MG63 (cell line): ENCODE measurements around the gene CCT3. TPM values are rescaled to one million over a fixed set of nuclear protein-coding genes. Genes with fewer than 3 reads are reported as not detected.
"Not testable (repeated sequence)": the region's sequence is repeated elsewhere in the genome, so short reads cannot be mapped to it uniquely, and the experiment has no call there.

Source experiments
- DNase-seq: peaks from one replicate; pipeline ENCODE4 v3.0.0-alpha.2; 2020
- H3K27me3 ChIP-seq: fragments of 250-450 bp; sonication (Bioruptor Pico); 2 replicates; pipeline ENCODE4 v1.5.1; 2020; ENCODE audit warnings: mild to moderate bottlenecking, moderate library complexity
- H3K36me3 ChIP-seq: fragments of 250-450 bp; sonication (Bioruptor Pico); 2 replicates; pipeline ENCODE4 v1.5.1; 2020; ENCODE audit warnings: mild to moderate bottlenecking, moderate library complexity
- H3K4me3 ChIP-seq: fragments of 250-450 bp; sonication (Bioruptor Pico); 2 replicates; pipeline ENCODE4 v1.5.1; 2020; ENCODE audit warnings: mild to moderate bottlenecking, moderate library complexity
- H3K9me3 ChIP-seq: fragments of 250-450 bp; sonication (Bioruptor Pico); 2 replicates; pipeline ENCODE4 v1.5.1; 2020; ENCODE audit warnings: mild to moderate bottlenecking, moderate library complexity
- total RNA-seq: library from RNA; depleted of rRNA; stranded (reverse); fragments of >200 nt; shearing (Covaris generic); gene quantifications from 2 replicates; pipeline ENCODE4 v1.2.3, GENCODE V29; 2014; ENCODE audit warnings: low replicate concordance

CCT3 gene
- total RNA-seq, 1 experiment from 2014 or later, result 1,240 TPM

DNA sequence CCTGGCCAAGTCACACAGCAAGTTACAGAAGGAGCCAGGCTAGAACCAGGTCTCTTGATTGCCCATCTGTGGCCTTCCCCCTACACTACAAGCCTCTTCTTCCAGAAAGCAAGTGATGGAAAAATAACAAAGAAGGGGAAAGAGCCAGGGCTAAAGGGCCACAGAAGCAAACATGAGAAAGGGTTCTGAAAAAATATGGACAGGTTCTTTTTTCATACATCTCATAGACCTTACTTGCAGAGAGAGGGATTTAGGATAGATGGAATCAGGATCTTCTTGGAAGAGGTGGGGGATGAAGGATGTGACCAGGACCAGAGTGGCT is 34.1 kb upstream of the CCT3 start:
- no peaks in the 10 kb centered on the region for H3K36me3 ChIP-seq
- H3K4me3 ChIP-seq, result no peak overlapping the region
- no peak for DNase-seq
- H3K9me3 ChIP-seq, result no peaks in the 10 kb centered on the region
- H3K27me3 ChIP-seq, result peaks cover 12% of the 10 kb centered on the region

DNA sequence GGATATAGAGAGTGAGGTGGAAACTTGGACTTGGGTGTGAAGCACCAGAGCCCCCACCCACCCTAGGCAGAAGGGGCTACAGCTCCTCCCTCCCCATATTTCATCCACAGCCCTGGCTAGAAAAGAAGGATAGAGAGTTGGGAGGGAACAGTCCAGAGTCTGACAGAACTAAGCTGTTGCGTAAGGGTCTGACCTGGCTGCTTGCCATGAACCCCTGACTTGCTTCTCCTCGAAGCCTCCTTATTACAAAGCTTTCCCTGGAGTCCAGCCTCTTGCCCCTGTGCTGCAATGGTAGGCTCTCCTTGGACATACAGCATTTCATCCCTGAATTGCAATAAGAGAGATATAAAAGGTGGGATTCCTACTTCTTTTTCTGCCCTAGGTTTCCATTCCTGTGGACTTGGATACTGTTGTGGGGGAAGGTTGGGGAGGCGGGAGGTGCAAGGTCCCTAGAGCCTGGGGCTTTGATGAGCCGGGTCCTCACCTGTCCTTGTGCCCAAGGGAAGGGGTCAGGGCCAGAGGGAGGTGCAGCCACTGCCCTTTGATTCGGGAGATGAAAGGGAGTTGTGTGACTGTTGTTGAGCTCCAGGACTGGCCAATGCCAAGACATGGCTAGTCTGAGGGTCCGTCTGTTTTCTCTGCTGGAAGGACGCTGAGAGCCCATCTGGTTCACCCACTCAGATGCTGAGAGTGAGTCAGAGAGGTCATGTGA is 33.6 kb upstream of the CCT3 start:
- Histone ChIP-seq H3K27me3 (peaks cover 12% of the 10 kb centered on the region), H3K9me3 (no peaks in the 10 kb centered on the region), H3K4me3 (no peak overlapping the region), H3K36me3 (no peaks in the 10 kb centered on the region)
- peak; percentile 42 for DNase-seq

DNA sequence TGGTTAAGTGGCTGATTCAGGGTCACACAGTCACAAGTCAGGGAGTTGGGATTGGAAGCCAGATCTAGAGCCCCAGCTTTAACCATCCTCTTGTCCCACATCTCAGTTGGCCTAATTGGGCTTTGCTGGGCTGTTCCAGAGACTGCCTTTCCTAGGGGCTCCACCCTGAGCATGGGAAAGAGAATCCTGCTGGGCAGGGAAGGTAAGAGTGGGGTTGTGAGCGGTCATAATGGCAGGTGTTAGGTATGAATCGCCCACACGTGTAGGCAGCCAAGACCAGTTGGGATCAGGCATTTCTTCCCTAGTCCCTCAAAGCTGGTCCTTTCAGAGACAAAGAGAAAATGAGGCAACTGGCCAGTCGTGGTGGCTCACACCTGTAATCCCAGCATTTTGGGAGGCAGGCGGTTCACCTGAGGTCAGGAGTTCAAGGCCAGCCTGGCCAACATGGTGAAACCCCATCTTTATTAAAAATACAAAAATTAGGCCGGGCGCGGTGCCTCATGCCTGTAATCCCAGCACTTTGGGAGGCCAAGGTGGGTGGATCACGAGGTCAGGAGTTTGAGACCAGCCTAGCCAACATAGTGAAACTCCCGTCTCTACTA is 31.7 kb upstream of the CCT3 start:
- H3K9me3 ChIP-seq, H3K36me3 ChIP-seq, DNase-seq, H3K4me3 ChIP-seq: not testable (repeated sequence)
- H3K27me3 ChIP-seq, result peaks cover 12% of the 10 kb centered on the region

DNA sequence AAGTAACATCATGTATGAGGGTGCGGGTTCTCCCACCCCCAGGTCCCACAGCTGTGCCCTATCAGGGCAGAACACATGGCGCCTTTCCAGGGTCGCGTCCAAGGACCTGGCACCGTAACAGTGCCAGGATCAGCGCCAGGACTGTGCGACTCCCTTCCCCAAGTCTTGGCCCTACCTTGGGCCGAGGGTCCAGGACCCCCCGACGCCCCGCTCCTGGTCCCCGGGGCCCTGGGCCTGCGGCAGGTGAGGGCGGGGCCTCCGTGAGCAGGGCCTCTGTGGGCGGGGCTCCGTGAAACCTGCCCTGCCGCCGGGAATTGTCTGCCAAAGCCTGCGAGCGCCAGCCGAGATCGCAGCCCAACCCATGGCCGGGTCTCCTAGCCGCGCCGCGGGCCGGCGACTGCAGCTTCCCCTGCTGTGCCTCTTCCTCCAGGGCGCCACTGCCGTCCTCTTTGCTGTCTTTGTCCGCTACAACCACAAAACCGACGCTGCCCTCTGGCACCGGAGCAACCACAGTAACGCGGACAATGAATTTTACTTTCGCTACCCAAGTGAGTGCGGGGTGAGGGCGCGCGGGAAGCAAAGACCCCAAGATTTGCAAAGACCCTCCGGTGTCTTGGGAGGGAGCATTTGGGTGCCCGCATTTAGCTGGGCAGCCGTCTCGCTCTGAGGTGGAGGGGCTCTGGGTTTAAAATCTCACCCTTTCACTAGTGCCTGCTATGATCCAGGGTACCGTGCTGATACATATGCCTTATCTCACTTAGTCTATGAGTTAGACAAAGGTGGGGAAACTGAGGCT is 31.0 kb upstream of the CCT3 start, which contains the start of gene RHBG:
Gene RHBG, plus strand, starts transcription at position 323 of the 796 bp plus-strand sequence. Its CDS starts 39 bp downstream, at position 362.
- DNase-seq, result peak; percentile 36
- H3K9me3 ChIP-seq, result no peaks in the 10 kb centered on the region
- peak within 1 kb of the TSS; percentile 27 for H3K4me3 ChIP-seq
- H3K36me3 ChIP-seq, result no peaks in the 10 kb centered on the region
- H3K27me3 ChIP-seq, result peaks cover 9% of the 10 kb centered on the region

DNA sequence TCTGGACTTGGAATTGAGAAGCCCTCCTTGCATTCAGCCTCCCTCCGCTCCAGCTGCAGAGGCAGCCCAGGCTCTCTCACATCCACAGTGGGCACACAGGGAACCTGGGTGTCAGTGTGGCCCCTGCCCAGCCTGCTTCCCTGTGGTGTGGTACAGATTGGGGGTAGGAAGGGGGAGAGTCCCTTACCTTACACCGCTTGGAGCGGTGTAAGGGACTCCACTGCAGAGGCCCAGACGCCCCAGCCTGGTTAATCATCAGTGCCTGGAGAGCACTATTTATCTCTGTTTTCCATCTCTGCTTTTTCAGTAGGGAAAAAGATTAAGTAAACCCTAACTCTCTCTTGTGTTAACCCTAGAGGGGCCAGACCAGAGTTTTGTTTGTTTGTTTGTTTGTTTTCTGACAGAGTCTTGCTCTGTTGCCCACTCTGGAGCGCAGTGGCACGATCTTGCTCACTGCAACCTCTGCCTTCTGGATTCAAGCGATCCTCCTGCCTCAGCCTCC is 30.1 kb upstream of the CCT3 start:
- no peak overlapping the region for H3K4me3 ChIP-seq
- H3K36me3 ChIP-seq, result no peaks in the 10 kb centered on the region
- H3K9me3 ChIP-seq, result no peaks in the 10 kb centered on the region
- DNase-seq, result no peak
- peaks cover 5% of the 10 kb centered on the region; the same call in 1 of the 2 replicates for H3K27me3 ChIP-seq

DNA sequence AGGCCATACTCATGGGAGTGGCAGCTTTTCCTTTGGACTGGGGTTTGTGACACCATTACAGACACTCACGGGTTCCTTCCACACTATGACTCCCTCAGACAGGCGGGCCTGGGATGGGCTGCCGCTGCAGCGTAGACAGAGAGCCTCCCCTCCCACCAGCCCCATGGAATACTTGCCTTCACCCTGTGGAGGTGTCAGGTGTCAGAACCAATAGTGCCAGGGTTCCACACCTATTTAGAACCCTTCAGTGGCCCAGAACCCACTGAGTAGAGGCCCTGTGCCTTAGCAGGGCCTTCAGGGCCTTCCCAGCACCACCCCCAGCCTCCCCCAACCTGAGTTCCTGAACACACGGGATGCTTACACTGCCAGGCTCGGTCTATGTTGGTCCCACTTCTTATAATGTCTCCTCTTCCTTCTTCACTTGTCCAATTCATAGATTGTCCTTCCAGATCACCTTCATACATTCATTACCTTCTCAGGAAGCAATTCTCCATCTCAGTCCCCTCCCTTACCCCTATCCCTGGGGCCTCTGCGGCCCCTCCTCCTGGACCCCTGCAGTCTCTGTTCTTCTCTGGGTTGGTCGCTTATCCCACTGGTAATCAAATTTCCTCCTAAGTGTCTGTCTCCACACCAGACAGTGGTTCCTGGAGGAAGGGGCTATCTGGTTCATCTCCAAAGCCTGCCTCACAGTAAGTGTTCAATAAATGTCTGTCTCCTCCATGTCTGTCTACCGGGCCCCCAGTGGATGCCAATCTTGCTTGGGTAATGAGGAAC is 29.5 kb upstream of the CCT3 start:
- no peaks in the 10 kb centered on the region for H3K9me3 ChIP-seq
- no peaks in the 10 kb centered on the region for H3K36me3 ChIP-seq
- no peak overlapping the region for H3K4me3 ChIP-seq
- no peak for DNase-seq
- H3K27me3 ChIP-seq, result peaks cover 5% of the 10 kb centered on the region; the same call in 1 of the 2 replicates

DNA sequence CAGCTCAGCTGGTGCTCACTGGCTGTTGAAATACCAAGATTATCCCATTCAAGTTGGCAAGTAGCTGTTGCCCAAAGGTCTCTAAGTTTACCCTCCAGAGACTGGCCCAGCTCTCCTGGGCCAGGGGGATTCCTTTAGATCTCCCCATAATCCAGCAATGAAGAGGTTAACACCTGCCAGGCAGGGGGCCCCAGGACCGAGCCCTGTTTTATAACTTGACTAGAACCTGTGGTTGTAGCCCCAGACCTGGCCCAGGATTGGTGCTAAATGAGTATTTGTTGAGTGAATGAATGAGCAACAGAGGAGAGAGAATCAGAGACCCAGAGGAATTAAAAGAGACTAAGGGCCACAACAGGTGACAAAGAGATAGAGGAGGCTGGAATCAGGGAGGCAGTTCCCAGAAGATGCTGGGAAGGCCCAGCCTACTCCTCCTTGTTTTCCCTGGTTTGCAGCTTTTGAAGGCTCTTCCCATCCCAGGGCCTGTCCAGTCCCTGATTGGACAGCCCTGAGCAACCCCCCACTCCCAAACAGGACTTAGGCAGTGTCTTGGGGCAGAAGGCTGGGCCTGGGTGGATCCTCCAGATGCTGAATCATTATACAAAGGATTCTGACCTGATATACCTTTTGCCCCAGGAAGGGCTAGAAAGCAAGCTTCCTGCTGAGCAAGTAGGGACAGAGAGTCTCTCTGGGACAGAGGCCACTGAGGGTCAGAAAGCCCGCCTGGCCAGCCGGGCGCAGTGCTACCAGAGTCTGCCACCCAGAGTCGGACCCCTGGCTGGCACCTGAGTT is 28.5 kb upstream of the CCT3 start:
- Histone ChIP-seq H3K36me3 (no peaks in the 10 kb centered on the region), H3K9me3 (no peaks in the 10 kb centered on the region), H3K27me3 (no peaks in the 10 kb centered on the region; the same call in 1 of the 2 replicates), H3K4me3 (no peak overlapping the region)
- DNase-seq, result no peak

DNA sequence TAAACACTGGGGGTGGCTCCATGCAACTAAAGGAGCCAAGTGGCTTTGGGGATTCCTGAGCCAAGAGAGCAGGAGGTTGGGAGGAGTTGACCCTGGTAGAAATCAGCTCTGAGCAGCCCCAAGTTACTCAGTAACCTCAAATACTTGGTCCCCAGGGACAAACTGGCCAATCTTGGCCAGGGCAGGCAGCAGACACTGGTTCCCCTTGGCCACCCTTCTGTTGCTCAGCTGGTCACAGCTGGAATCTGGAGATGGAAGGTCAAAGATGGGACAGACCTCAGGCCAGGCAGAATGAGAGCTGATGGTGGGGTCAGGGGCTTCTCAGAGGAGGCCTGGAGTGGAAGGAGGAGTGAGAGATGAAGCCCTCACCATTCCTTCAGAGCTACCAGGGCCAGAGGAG is 27.7 kb upstream of the CCT3 start:
- Histone ChIP-seq H3K9me3 (no peaks in the 10 kb centered on the region), H3K27me3 (no peaks in the 10 kb centered on the region; the same call in 1 of the 2 replicates), H3K4me3 (no peak overlapping the region), H3K36me3 (no peaks in the 10 kb centered on the region)
- no peak for DNase-seq

DNA sequence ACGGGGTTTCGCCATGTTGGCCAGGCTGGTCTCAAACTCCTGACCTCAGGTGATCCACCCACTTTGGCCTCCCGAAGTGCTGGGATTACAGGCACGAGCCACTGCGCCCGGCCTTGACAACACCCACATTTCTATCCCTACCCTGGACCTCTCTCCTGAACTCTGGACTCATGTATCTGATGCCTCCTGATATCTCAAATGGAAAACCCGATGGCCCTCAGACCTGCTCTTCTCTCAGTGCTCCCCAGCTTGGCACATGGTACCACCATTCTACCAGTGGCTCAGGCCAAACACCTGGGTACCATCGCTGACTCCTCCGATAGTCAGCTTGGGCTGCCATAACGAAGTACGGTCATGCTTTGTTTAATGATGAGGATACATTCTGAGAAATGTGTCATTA is 22.4 kb upstream of the CCT3 start:
- H3K27me3 ChIP-seq, result peaks cover 18% of the 10 kb centered on the region
- no peaks in the 10 kb centered on the region for H3K9me3 ChIP-seq
- no peak for DNase-seq
- no peak overlapping the region for H3K4me3 ChIP-seq
- H3K36me3 ChIP-seq, result no peaks in the 10 kb centered on the region

DNA sequence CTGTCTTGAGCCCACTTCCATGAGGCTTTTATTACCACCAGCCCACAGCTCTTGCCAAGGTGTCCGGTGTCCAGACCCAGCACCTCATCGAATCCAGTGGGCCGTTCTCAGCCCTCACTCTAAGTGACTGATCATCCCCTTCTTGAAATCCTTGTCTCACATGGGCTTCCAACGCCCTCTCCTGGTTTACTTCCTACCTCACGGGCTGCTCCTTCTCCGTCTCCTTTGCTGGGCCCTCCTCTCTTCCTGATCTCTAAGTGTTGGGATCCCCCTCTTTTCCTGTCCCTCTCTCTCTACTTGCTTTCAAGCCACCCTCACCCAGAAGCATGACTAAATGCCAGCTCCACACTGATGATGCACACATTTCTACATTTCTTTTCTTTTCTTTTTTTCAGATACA is 21.9 kb upstream of the CCT3 start:
- H3K9me3 ChIP-seq, result no peaks in the 10 kb centered on the region
- H3K4me3 ChIP-seq, result no peak overlapping the region
- H3K36me3 ChIP-seq, result no peaks in the 10 kb centered on the region
- DNase-seq, result peak; percentile 37
- peaks cover 23% of the 10 kb centered on the region for H3K27me3 ChIP-seq

DNA sequence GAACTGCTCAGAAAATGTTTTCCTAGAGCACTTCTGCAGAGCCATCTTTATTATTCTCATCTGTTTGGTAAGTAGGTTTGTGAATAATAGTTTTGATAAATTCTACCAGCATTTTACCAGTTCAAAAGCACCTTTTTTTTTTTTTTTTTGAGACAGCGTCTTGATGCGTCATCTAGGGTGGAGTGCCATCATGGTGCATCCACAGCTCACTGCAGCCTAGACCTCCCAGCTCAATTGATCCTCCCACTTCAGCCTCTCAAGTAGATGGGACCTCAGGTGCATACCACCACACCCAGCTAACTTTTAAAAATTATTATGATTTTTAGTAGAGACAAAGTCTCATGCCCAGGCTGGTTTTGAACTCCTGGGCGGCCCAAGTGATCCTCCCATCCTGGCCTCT is 21.2 kb upstream of the CCT3 start:
- Histone ChIP-seq H3K27me3 (peaks cover 26% of the 10 kb centered on the region), H3K36me3 (no peaks in the 10 kb centered on the region), H3K9me3 (no peaks in the 10 kb centered on the region), H3K4me3 (no peak overlapping the region)
- no peak for DNase-seq

DNA sequence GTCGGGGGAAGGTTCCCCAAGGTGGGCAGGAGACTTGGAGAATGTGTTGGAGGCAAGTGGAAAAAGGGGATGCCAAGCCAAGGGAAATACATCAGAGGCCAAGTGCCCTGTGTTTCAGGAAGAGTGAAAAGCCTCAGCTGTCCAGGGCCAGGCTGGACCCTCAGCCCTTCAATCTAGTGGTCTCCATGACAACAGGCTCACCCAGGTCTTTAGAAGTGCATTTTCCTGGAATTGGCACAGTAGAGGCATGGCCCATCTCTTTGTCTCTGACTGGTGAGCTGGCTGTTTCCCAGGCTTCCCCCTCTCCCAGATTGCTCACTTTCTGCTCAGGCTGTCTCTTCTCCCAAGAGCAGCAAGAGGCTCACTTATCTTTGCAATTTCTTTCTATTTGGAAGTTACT is 20.5 kb upstream of the CCT3 start:
- H3K36me3 ChIP-seq, result no peaks in the 10 kb centered on the region
- DNase-seq, result no peak
- H3K27me3 ChIP-seq, result peaks cover 26% of the 10 kb centered on the region

DNA sequence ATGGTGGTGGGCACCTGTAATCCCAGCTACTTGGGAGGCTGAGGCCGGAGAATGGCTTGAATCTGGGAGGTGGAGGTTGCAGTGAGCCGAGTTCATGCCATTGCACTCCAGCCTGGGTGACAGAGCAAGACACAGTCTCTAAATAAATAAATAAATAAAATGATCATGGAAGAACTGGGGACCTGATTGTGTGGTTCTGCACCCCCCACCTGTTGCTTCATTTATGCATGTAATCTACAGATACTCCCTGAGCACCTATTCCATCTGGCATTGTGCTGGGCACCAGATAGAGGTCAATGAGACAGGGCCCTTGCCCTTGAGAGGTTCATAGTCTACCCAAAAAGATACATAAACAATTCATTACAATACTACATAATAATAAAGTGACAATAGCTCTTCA is 19.9 kb upstream of the CCT3 start:
- Histone ChIP-seq H3K9me3 (no peaks in the 10 kb centered on the region), H3K27me3 (peaks cover 29% of the 10 kb centered on the region), H3K4me3 (no peak overlapping the region), H3K36me3 (no peaks in the 10 kb centered on the region)
- no peak for DNase-seq

More for the DNA sequence above, 20.5 kb upstream of the CCT3 start:
- H3K4me3 ChIP-seq, result no peak overlapping the region
- no peaks in the 10 kb centered on the region for H3K9me3 ChIP-seq

DNA sequence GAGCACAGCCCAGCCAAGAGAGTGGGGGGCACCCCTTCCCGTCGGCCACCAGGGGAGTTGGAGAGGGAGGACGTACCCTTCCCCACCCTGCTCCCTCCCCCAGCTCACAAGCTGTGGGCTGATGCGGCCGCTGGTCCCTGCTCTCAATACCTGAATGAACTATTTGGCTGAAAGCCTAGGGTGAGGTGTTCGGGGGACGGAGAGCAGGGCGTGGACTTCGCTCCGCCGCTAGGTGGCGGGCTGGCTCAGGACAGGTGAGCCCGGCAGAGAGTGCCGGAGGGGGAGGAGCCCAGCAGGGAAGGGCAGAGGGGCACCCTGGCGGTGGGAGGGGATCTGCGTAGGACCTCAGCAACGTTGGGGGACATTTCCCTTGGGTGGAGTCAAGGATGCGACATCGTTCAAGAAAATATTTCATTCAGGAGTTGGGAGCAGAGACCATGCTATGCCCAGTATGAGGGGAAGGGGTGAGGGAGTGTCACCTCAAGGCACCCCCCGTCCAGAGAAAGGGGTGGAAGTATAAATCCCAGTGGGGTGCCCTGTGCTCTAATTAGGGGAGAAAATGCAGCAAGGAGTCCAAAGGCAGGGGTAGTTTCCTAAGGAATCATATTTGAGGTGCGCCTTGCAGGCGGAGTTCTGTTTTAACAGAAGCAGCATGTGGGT is 18.9 kb upstream of the CCT3 start:
- Histone ChIP-seq H3K27me3 (peaks cover 29% of the 10 kb centered on the region), H3K4me3 (no peak overlapping the region), H3K9me3 (no peaks in the 10 kb centered on the region), H3K36me3 (no peaks in the 10 kb centered on the region)
- peak; percentile 59 for DNase-seq

DNA sequence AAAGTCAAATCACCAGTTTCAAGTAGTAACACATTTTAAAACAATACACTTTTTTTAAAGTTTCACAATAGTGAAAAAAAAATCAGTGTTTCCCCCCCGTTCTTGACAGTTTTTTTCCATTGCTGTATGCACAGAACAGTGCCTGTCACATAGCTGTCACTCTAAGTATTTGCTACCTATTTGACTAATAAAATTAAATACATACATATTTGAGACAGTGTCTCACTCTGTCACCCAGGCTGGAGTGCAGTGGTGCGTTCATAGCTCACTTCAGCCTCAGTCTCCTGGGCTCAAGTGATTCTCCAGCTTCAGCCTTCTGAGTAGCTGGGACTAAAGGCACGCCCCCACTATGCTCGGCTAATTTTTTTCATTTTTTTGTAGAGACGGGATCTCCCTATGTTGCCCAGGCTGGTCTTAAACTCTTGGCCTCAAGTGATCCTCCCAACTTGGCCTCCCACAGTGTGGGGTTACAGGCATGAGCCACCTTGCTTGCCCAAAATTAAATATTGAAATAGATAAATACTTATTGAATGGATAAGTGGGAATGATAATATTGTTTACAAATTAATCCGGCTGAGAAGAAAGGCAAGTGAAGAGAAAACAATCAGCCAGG is 18.3 kb upstream of the CCT3 start:
- Histone ChIP-seq H3K36me3 (no peaks in the 10 kb centered on the region), H3K9me3 (no peaks in the 10 kb centered on the region), H3K27me3 (peaks cover 29% of the 10 kb centered on the region), H3K4me3 (no peak overlapping the region)
- DNase-seq, result no peak
